Ascending aorta (tissue), 2 donors: ENCODE data around the gene KLF1. TPM values are rescaled to one million over a fixed set of nuclear protein-coding genes. Genes with fewer than 3 reads are reported as not detected.
A peak's percentile ranks its signal among the peaks of the same experiment; 100 is the strongest.

Experiments
- DNase-seq, 2 donors: peaks; one replicate each; pipeline ENCODE4 v3.0.0-alpha.2; 2019; ENCODE audit warnings: low spot score in 2 of 2
- H3K27ac ChIP-seq, 2 donors: fragments of 200-600 bp; sonication (generic); one replicate each; pipeline ENCODE4 v1.5.1; 2016 to 2017; ENCODE audit warnings: mild to moderate bottlenecking in 1 of 2
- H3K27me3 ChIP-seq: fragments of 200-600 bp; sonication (generic); one replicate; pipeline ENCODE4 v1.5.1; 2017
- H3K36me3 ChIP-seq, 2 donors: fragments of 200-600 bp; sonication (generic); one replicate each; pipeline ENCODE4 v1.5.1; 2016
- H3K4me1 ChIP-seq, 2 donors: fragments of 200-600 bp; sonication (generic); one replicate each; pipeline ENCODE4 v1.5.1; 2016 to 2017; ENCODE audit warnings: mild to moderate bottlenecking in 1 of 2
- H3K4me3 ChIP-seq, 2 donors: fragments of 200-600 bp; sonication (generic); one replicate each; pipeline ENCODE4 v1.5.1; 2016 to 2017; ENCODE audit warnings: mild to moderate bottlenecking in 1 of 2
- H3K9me3 ChIP-seq, 2 donors: fragments of 200-600 bp; sonication (generic); one replicate each; pipeline ENCODE4 v1.5.1; 2016
- intact Hi-C: fragments of 100-400 bp; cut with DNase I; formaldehyde crosslinking; loops from one replicate; pipeline ENCODE4 v1.15.1; 2023
- total RNA-seq: library from RNA; depleted of rRNA; stranded (reverse); fragments of >200 nt; gene quantifications from one replicate; pipeline ENCODE4 v1.1.0, GENCODE V29; 2016
- TF ChIP-seq, protein P1 (sequence below), 3 experiments: fragments of 200-600 bp in 2 of 3; fragments of 450-650 bp in 1 of 3; sonication (generic) in 2 of 3; IDR thresholded peaks; one replicate each; pipeline ENCODE4 v1.5.1; 2016 to 2019; ENCODE audit warnings: antibody characterized with exemption in 3 of 3, mild to moderate bottlenecking in 1 of 3, moderate library complexity in 1 of 3

KLF1 gene
- not detected for total RNA-seq

DNA sequence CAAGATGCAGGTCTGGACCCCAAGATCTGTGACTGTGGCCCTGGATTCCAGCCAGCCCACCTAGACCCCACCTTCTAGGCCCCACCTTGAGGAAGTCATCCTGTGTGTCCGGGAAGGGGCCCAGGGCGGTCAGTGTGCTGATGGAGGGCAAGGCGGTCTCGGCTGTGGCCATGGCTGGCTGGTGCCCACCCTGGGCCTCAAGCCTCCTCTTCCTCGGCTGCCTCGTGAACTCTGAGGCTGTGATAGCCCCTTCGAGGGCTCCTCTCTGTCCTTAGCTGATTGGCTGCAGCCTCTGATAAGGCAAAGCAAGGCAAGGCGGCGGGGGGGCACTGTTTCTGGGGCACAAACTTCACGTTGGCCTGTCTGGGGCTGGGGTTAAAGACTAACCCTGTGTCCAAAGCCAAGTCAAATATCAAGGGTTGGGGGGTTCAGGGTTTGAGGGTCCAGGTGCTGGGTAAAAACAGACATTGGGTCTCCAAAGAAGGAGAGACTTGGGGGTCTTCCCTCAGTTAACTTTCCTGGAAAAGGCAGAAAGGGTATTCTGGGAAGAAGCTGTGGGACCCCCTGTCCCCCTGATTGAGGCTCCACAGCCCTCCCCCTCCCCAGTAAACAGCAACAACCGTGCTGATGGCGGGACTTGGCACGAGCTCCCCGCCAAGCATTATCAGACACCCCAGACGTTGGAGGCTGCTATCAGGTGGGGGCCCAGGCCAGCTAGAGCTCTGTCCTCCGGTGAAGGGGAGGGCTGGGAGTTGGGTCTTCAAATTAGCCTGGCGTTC, at the start of gene KLF1:
KLF1 (minus strand) TSS at position 233 of the 779 bp plus-strand sequence; CDS start at position 172, 61 bp downstream.
- Histone ChIP-seq H3K4me3 (peak within 1 kb of the TSS; percentile 31 to 54), H3K36me3 (no peaks in the 10 kb centered on the region), H3K9me3 (no peaks in the 10 kb centered on the region), H3K4me1 (peaks cover 10 to 21% of the 10 kb centered on the region in 2 donors), H3K27ac (no peak within 1 kb of the TSS), H3K27me3 (peaks cover 13% of the 10 kb centered on the region)
- no peak for DNase-seq
- intact Hi-C loops: no loop called here
- TF ChIP-seq, protein P1, sequence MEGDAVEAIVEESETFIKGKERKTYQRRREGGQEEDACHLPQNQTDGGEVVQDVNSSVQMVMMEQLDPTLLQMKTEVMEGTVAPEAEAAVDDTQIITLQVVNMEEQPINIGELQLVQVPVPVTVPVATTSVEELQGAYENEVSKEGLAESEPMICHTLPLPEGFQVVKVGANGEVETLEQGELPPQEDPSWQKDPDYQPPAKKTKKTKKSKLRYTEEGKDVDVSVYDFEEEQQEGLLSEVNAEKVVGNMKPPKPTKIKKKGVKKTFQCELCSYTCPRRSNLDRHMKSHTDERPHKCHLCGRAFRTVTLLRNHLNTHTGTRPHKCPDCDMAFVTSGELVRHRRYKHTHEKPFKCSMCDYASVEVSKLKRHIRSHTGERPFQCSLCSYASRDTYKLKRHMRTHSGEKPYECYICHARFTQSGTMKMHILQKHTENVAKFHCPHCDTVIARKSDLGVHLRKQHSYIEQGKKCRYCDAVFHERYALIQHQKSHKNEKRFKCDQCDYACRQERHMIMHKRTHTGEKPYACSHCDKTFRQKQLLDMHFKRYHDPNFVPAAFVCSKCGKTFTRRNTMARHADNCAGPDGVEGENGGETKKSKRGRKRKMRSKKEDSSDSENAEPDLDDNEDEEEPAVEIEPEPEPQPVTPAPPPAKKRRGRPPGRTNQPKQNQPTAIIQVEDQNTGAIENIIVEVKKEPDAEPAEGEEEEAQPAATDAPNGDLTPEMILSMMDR (IDR thresholded peaks at IDR 0.05): no peak

DNA sequence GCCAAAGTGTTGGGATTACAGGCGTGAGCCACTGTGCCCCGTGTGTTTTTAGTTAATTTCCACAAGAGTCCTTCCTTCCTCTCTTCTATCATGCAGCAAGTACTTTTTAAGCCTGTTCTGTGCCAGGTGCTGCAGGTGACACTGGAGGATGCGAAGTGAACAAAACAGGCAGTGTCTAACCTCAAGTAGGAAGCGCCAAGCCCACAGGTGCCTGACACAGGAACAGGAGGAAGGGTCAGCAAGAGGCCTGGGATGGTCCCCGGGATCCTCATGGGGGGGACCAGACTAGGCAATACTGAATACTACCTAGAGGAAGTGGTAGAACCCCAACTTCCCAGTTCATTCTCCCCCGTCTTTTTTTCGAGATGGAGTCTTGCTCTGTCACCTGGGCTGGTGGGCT, 49.6 kb upstream of the KLF1 start:
- TF ChIP-seq, protein P1 (IDR thresholded peaks at IDR 0.05): no peak
- H3K27me3 ChIP-seq: no peaks in the 10 kb centered on the region
- no peak overlapping the region for H3K27ac ChIP-seq
- no peaks in the 10 kb centered on the region for H3K9me3 ChIP-seq
- intact Hi-C loops: loop anchor here (5.0 to 10.0 kb wide), 2 partner anchors 44 to 1068 kb away; partner anchors contain the start of genes GCDH and RFX1
- H3K4me1 ChIP-seq: peaks cover 15 to 39% of the 10 kb centered on the region in 2 donors
- no peak for DNase-seq
- peaks cover 20 to 22% of the 10 kb centered on the region in 2 donors for H3K36me3 ChIP-seq
- no peak overlapping the region for H3K4me3 ChIP-seq

DNA sequence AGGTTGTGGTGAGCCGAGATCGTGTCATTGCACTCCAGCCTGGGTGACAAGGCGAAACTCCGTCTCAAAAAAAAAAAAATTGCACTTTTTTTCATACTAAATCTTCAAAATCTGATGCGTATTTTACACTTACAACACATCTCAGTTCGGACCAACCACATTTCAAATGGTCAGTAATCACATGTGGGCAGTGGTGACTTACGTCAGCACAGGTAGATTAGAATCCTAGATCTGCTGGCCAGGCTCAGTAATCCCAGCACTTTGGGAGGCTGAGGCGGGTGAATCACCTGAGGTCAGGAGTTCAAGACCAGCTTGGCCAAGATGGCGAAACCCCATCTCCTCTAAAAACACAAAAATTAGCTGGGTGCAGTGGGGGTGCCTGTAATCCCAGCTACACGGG, 48.1 kb upstream of the KLF1 start:
- Histone ChIP-seq H3K4me1 (peaks cover 4 to 26% of the 10 kb centered on the region in 2 donors), H3K27ac (no peak overlapping the region), H3K4me3 (no peak overlapping the region), H3K36me3 (peaks cover 10 to 15% of the 10 kb centered on the region in 2 donors), H3K9me3 (no peaks in the 10 kb centered on the region), H3K27me3 (no peaks in the 10 kb centered on the region)
- DNase-seq: no peak
- TF ChIP-seq, protein P1 (IDR thresholded peaks at IDR 0.05): no peak
- intact Hi-C loops: loop anchor here (5.0 to 10.0 kb wide), 2 partner anchors 43 to 1070 kb away; partner anchors contain the start of genes GCDH and RFX1

DNA sequence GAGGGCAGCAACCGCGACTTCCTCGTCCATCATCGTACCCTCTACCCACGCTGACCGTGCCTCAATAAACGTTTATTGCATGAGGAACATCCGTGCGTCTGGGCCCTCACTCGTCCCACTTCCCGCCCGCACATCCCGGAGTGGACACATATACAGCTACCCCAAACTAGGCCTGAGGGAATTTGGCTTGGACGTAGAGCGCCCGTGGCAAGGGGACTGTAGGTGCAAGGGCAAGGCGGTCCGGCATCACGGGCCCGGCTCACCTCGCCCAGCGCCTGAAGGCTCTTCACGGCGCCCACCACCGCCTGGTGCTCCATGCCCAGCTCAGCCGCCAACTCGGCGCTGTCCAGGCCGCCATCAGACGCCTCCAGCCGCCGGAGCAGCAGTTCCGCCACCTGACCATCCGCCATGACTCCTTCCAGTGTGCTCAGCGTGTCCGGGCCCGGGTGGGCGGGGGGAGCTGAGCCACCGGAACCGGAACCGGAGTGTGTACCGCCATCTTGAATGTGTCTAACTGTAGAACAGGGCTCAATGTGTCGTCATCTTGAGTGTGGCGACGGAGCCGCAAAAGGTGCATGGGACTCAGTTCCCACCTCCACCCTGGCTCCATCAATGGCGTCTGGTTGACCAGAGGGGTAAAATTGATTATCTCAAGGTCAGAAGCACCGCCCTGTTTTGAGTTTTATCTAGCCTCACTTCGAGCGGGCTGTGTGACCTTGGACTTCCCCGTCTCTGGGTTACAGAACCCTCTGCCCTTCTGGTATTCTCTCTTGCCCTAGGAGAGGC, 46.5 kb upstream of the KLF1 start, which contains the start of gene FARSA:
FARSA (minus strand) TSS at position 425 of the 786 bp plus-strand sequence; CDS start at position 410, 15 bp downstream.
- Histone ChIP-seq H3K9me3 (no peaks in the 10 kb centered on the region), H3K27ac (peak within 1 kb of the TSS; percentile 66 to 71), H3K36me3 (peaks cover 17 to 24% of the 10 kb centered on the region in 2 donors), H3K27me3 (no peaks in the 10 kb centered on the region), H3K4me1 (peaks cover 0 to 19% of the 10 kb centered on the region in 2 donors), H3K4me3 (peak within 1 kb of the TSS; percentile 71 to 74)
- DNase-seq: peak; percentile 81 to 97
- intact Hi-C loops: loop anchor here (2.0 to 10.0 kb wide), 2 partner anchors 15 to 1071 kb away; partner anchors contain the start of genes RFX1 and SYCE2
- TF ChIP-seq, protein P1 (IDR thresholded peaks at IDR 0.05): no peak
